ENCODE measurements around the gene RNF43.

RNF43 gene

DNA sequence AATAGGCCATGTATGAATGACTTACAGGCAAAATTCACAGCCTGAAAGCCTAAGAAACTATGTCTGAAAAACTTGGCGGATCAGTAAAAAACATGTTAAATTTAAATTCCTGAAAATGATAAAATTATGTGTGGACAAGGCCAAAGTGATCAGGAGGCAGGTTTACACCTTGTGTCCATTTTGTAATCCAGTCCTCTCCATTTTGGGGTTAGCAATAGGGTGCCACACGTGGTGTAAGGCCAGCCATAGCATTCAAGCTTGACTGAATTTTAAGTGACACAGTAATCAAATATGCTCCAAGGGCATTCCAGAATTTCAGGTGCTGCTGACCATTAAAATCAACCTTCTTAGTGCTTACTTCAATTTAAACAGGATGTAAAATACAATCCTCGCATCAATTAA is 2.7 kb downstream of the RNF43 start:
- TF ChIP-seq POLR2AphosphoS5 (IDR thresholded peaks at IDR 0.05; ENCODE audit: low read depth, low read length) (no peak), TAF1 (IDR thresholded peaks at IDR 0.05; ENCODE audit: borderline replicate concordance, insufficient read depth, low read length) (no peak), REST (IDR thresholded peaks at IDR 0.05; ENCODE audit: insufficient read depth in 1 of 2, low read depth in 2 of 2, low read length in 2 of 2) (no peak), FOXP2 (optimal IDR thresholded peaks at IDR 0.05; ENCODE audit: borderline replicate concordance, extremely low read depth, extremely low read length, insufficient read depth) (no peak), SIN3A (IDR thresholded peaks at IDR 0.05; ENCODE audit: borderline replicate concordance, insufficient read depth, low read length) (no peak)

DNA sequence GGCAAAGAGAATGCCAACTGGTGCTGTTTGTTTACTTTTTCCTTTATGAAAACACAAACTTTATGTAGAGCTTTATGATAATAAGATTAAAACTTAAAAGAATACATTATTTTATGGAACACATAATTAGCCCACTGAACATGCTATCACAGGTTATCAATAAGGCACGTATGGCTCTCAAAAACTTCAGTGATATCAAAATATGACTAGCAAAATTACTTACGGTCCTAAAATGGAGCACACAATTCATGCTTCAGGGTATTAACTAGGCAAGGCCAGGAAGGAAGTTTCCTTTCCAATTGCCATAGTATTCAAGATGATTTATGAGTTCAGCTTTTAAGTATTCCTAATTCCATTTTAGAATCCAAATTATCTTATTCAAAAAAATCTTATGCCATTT is 3.6 kb downstream of the RNF43 start:
- TF ChIP-seq FOXP2 (optimal IDR thresholded peaks at IDR 0.05; ENCODE audit: borderline replicate concordance, extremely low read depth, extremely low read length, insufficient read depth), result no peak
- TF ChIP-seq REST (IDR thresholded peaks at IDR 0.05; ENCODE audit: insufficient read depth in 1 of 2, low read depth in 2 of 2, low read length in 2 of 2), result no peak
- TF ChIP-seq TAF1 (IDR thresholded peaks at IDR 0.05; ENCODE audit: borderline replicate concordance, insufficient read depth, low read length), result no peak
- TF ChIP-seq SIN3A (IDR thresholded peaks at IDR 0.05; ENCODE audit: borderline replicate concordance, insufficient read depth, low read length), result no peak
- no peak for TF ChIP-seq POLR2AphosphoS5 (IDR thresholded peaks at IDR 0.05; ENCODE audit: low read depth, low read length)

- TF ChIP-seq REST (IDR thresholded peaks at IDR 0.05; ENCODE audit: insufficient read depth in 1 of 2, low read depth in 2 of 2, low read length in 2 of 2) (no peak), SIN3A (IDR thresholded peaks at IDR 0.05; ENCODE audit: borderline replicate concordance, insufficient read depth, low read length) (no peak), POLR2AphosphoS5 (IDR thresholded peaks at IDR 0.05; ENCODE audit: low read depth, low read length) (no peak), TAF1 (IDR thresholded peaks at IDR 0.05; ENCODE audit: borderline replicate concordance, insufficient read depth, low read length) (no peak), FOXP2 (optimal IDR thresholded peaks at IDR 0.05; ENCODE audit: borderline replicate concordance, extremely low read depth, extremely low read length, insufficient read depth) (no peak)
Measured at GRCh38 chr17:58412961-58413586, 4.3 kb downstream of the RNF43 start.

GRCh38 chr17:58412064-58412703 is 5.2 kb downstream of the RNF43 start:
- TF ChIP-seq REST (IDR thresholded peaks at IDR 0.05; ENCODE audit: insufficient read depth in 1 of 2, low read depth in 2 of 2, low read length in 2 of 2), result no peak
- TF ChIP-seq POLR2AphosphoS5 (IDR thresholded peaks at IDR 0.05; ENCODE audit: low read depth, low read length), result no peak
- TF ChIP-seq SIN3A (IDR thresholded peaks at IDR 0.05; ENCODE audit: borderline replicate concordance, insufficient read depth, low read length), result no peak

Measured in PFSK-1 (cell line).